ENCODE measurements around the gene CDH4.

The CDH4 gene

DNA sequence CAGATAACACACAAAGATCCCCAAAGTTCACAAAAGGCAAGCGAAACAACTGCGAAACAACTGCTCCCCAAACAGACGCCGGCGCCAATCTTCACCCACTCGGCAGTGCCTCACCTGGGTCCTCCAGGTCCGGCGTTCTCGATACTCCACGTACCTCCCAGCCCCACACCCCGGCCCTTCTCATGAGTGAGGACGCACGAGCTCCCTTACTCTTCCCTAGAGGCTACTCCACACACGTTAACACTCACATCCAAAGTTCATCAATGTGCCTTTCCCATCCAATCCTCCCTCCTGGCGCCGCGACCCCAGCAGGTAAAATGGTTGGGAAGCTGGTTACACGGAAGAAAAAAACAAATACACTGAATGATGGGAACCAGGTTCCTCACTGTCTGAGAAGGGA lies 736.6 kb downstream of the CDH4 start:
- Mint-ChIP-seq H3K4me3 (no peak overlapping the region), H3K36me3 (peaks cover 60% of the 10 kb centered on the region), H3K27ac (no peak overlapping the region)

DNA sequence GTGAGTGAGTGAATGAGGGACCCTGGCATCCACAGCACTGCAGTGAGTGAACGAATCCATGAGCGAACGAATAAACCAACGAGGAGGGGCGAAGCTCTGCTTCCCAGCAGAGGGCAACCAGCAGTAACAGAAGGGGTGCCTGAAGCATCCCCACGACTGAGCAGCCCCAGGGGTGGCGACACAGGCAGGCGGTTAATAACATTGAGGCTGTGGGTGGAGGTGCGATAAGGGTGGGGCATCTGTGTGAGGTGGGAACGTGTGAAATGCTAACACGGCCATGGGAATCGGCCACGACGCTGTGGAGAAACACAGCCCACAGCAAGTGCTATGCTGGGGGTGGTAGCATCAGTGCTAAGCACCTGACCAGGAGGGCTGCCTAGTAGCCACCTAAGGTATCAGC lies 737.7 kb downstream of the CDH4 start:
- Mint-ChIP-seq H3K27me3 (no peaks in the 10 kb centered on the region), H3K9me3 (peaks cover 9% of the 10 kb centered on the region), H3K27ac (no peak overlapping the region), H3K4me3 (peak overlapping the region; percentile 30), H3K36me3 (peaks cover 61% of the 10 kb centered on the region), H3K4me1 (peaks cover 4% of the 10 kb centered on the region)

More for the DNA sequence above, 736.6 kb downstream of the CDH4 start:
- H3K9me3 Mint-ChIP-seq = peaks cover 9% of the 10 kb centered on the region
- H3K4me1 Mint-ChIP-seq = peaks cover 13% of the 10 kb centered on the region
- no peaks in the 10 kb centered on the region for H3K27me3 Mint-ChIP-seq
